HepG2 (cell line): ENCODE results near the gene ZIC2. TPM values are rescaled to one million over a fixed set of nuclear protein-coding genes. Genes with fewer than 3 reads are reported as not detected.

Source experiments
- ATAC-seq: fragments of 200-7000 bp; cut with Tn5 transposase; 3 replicates; pipeline ENCODE4 v1.9.1; 2020; ENCODE audit warnings: mild to moderate bottlenecking, moderate library complexity
- BruUV-seq: library from RNA; stranded (reverse); fragments of 400-500 nt; replicated peaks from 2 replicates; lab custom pipeline; 2021; lab: Mats Ljungman, UMichigan
- CTCF ChIA-PET: fragments of 300-600 bp; formaldehyde crosslinking; extraction: SDS; loops from one replicate; lab custom pipeline; 2021; ENCODE audit warnings: low total read pairs, inconsistent platforms, low intra/inter-chr PET ratio; lab: Yijun Ruan, JAX
- POLR2A ChIA-PET: fragments of 350-600 bp; sonication (Branson Sonifier 250); formaldehyde crosslinking; loops from one replicate; lab custom pipeline; 2020; ENCODE audit warnings: antibody characterized with exemption, inconsistent platforms; lab: Yijun Ruan, JAX
- DNase-seq: peaks from one replicate; pipeline ENCODE4 v3.0.0-alpha.2; 2015; ENCODE audit warnings: low spot score
- FAIRE-seq: peaks from 3 replicates; lab custom pipeline; 2011; peaks lifted over from hg19 to GRCh38; lab: Jason Lieb, UNC
- H2AFZ ChIP-seq: one replicate; pipeline ENCODE4 v1.6.1; 2011; ENCODE audit warnings: low read length, inconsistent platforms
- H3K27ac ChIP-seq: fragments of 300-600 bp; 3 replicates; pipeline ENCODE4 v1.8.0; 2011; ENCODE audit warnings: mixed run types, mild to moderate bottlenecking, mixed read lengths, low read length, inconsistent platforms; ENCODE audit not compliant: insufficient read depth; ENCODE audit errors: extremely low read length
- H3K27me3 ChIP-seq, 2 experiments: fragments of 200-600 bp in 1 of 2; 2 replicates in 1 of 2; 3 replicates in 1 of 2; pipeline versions ENCODE4 v1.6.0 to v1.8.0; 2011; ENCODE audit warnings: low read length in 2 of 2, mild to moderate bottlenecking in 2 of 2, moderate library complexity in 2 of 2, inconsistent platforms in 1 of 2; ENCODE audit not compliant: insufficient read depth in 2 of 2, control insufficient read depth in 1 of 2
- H3K36me3 ChIP-seq, 2 experiments: fragments of 200-600 bp in 1 of 2; replicated peaks in 1 of 2; 2 replicates in 1 of 2; 3 replicates in 1 of 2; pipeline versions ENCODE4 v1.5.1 to v1.8.0; 2011; ENCODE audit warnings: low read length in 2 of 2, inconsistent platforms in 1 of 2; ENCODE audit not compliant: insufficient read depth in 2 of 2, control insufficient read depth in 1 of 2
- H3K4me1 ChIP-seq: 2 replicates; pipeline ENCODE4 v1.5.1; 2012; ENCODE audit warnings: low read length, inconsistent platforms; ENCODE audit not compliant: insufficient read depth
- H3K4me2 ChIP-seq: 2 replicates; pipeline ENCODE4 v1.6.0; 2011; ENCODE audit warnings: low read depth, low read length, inconsistent platforms
- H3K4me3 ChIP-seq, 3 experiments: fragments of 200-600 bp in 1 of 3; sonication (generic), shearing (Covaris generic) in 1 of 3; replicated peaks in 1 of 3; 2 replicates each; pipeline ENCODE4 v1.5.1; 2011 to 2016; ENCODE audit warnings: low read length in 3 of 3, inconsistent platforms in 2 of 3, low read depth in 2 of 3, mild to moderate bottlenecking in 2 of 3, control low read depth in 1 of 3, mixed read lengths in 1 of 3; ENCODE audit not compliant: insufficient read depth in 1 of 3
- H3K79me2 ChIP-seq: one replicate; pipeline ENCODE4 v1.6.1; 2011; ENCODE audit warnings: low read length, inconsistent platforms; ENCODE audit not compliant: insufficient read depth
- H3K9ac ChIP-seq: 2 replicates; pipeline ENCODE4 v1.6.0; 2011; ENCODE audit warnings: mild to moderate bottlenecking, low read depth, low read length, inconsistent platforms; ENCODE audit not compliant: insufficient read depth
- H3K9me3 ChIP-seq: 2 replicates; pipeline ENCODE4 v1.5.1; 2012; ENCODE audit warnings: mild to moderate bottlenecking, low read length
- H4K20me1 ChIP-seq: 2 replicates; pipeline ENCODE4 v1.6.0; 2011; ENCODE audit warnings: inconsistent platforms, mild to moderate bottlenecking, low read length, moderate library complexity; ENCODE audit not compliant: insufficient read depth
- HNRNPK ChIP-seq: fragments of 200-400 bp; formaldehyde crosslinking; IDR thresholded peaks from 2 replicates; pipeline ENCODE4 v1.6.1; 2018; ENCODE audit warnings: low read length, low read depth, moderate library complexity, mild to moderate bottlenecking; ENCODE audit not compliant: poor library complexity, severe bottlenecking
- KAT2B ChIP-seq: fragments of 150-350 bp; IDR thresholded peaks from 2 replicates; pipeline ENCODE4 v1.6.1; 2014; ENCODE audit warnings: low read depth, low read length, borderline replicate concordance
- KDM2A ChIP-seq: sonication (generic); formaldehyde crosslinking; IDR thresholded peaks from 2 replicates; pipeline ENCODE4 v1.4.0; 2020; ENCODE audit warnings: low read depth, missing genetic modification reagents, borderline replicate concordance
- POLR2AphosphoS5 ChIP-seq: IDR thresholded peaks from 2 replicates; pipeline ENCODE4 v1.6.1; 2012; ENCODE audit warnings: low read depth, low read length
- PTBP1 ChIP-seq: fragments of 200-400 bp; formaldehyde crosslinking; IDR thresholded peaks from 2 replicates; pipeline ENCODE4 v1.6.1; 2018; ENCODE audit warnings: low read length, low read depth; ENCODE audit not compliant: poor library complexity, severe bottlenecking
- SPEN ChIP-seq: sonication (generic); formaldehyde crosslinking; IDR thresholded peaks from 2 replicates; pipeline ENCODE4 v1.5.1; 2020; ENCODE audit warnings: low read depth, mild to moderate bottlenecking, missing genetic modification reagents
- ZC3H4 ChIP-seq: sonication (generic); formaldehyde crosslinking; IDR thresholded peaks from 2 replicates; pipeline ENCODE4 v1.4.0; 2020; ENCODE audit warnings: missing genetic modification reagents, borderline replicate concordance
- ZFP82 ChIP-seq: sonication (generic); formaldehyde crosslinking; IDR thresholded peaks from 2 replicates; pipeline ENCODE4 v1.5.1; 2020; ENCODE audit warnings: mild to moderate bottlenecking, missing genetic modification reagents, borderline replicate concordance
- WGBS: methylation state at CpG from one replicate; pipeline ENCODE4 v1.1.6; 2017; ENCODE audit warnings: low lambda C conversion rate; 5-methylcytosine and 5-hydroxymethylcytosine counted together
- in situ Hi-C: cut with HindIII; loops from 2 replicates; pipeline ENCODE4 v1.10.0; 2017; ENCODE audit warnings: low pct_unique_long_range_greater_than_20kb; ENCODE audit not compliant: extremely low pct_ligation_motif_present
- intact Hi-C: fragments of 100-400 bp; cut with micrococcal nuclease; formaldehyde crosslinking; loops from one replicate; pipeline ENCODE4 v1.10.0; 2022; ENCODE audit not compliant: unreplicated experiment
- polyA plus RNA-seq, 8 experiments: library from polyadenylated mRNA; depleted of rRNA in 3 of 8; stranded (reverse) in 7 of 8; unstranded in 1 of 8; fragments of >200 nt; fragmentation: Illumina TruSeq in 4 of 8; extraction: Trizol in 4 of 8; gene quantifications; 2 replicates each; pipeline versions ENCODE4 v1.2.1 to v1.2.3, GENCODE V29; 2011 to 2016; ENCODE audit warnings: low read depth in 4 of 8, missing spikeins in 1 of 8, mixed read lengths in 1 of 8; ENCODE audit not compliant: insufficient read depth in 1 of 8
- total RNA-seq, 5 experiments: library from RNA; depleted of rRNA; stranded (reverse); fragments of >200 nt; fragmentation: Illumina TruSeq; extraction: Trizol; gene quantifications; 2 replicates each; pipeline ENCODE4 v1.2.3, GENCODE V29; 2016; ENCODE audit warnings: low read depth in 1 of 5
- TF ChIP-seq, protein P1 (sequence below): sonication (generic); formaldehyde crosslinking; IDR thresholded peaks from 2 replicates; pipeline ENCODE4 v1.5.0; 2020; ENCODE audit warnings: mild to moderate bottlenecking, missing genetic modification reagents, moderate library complexity
- TF ChIP-seq, protein P2 (sequence below): sonication (generic); formaldehyde crosslinking; IDR thresholded peaks from 2 replicates; pipeline ENCODE4 v1.5.0; 2020; ENCODE audit warnings: mild to moderate bottlenecking, missing genetic modification reagents, borderline replicate concordance
- TF ChIP-seq, protein P3 (sequence below): sonication (generic); formaldehyde crosslinking; IDR thresholded peaks from 2 replicates; pipeline ENCODE4 v1.5.0; 2020; ENCODE audit warnings: missing genetic modification reagents

Gene ZIC2
- total and polyA plus RNA-seq, 2 of the 13 experiments (the other 11 are each of a cell fraction or from before 2014, with no cell fraction given): 0.13 TPM; not detected in 1

DNA sequence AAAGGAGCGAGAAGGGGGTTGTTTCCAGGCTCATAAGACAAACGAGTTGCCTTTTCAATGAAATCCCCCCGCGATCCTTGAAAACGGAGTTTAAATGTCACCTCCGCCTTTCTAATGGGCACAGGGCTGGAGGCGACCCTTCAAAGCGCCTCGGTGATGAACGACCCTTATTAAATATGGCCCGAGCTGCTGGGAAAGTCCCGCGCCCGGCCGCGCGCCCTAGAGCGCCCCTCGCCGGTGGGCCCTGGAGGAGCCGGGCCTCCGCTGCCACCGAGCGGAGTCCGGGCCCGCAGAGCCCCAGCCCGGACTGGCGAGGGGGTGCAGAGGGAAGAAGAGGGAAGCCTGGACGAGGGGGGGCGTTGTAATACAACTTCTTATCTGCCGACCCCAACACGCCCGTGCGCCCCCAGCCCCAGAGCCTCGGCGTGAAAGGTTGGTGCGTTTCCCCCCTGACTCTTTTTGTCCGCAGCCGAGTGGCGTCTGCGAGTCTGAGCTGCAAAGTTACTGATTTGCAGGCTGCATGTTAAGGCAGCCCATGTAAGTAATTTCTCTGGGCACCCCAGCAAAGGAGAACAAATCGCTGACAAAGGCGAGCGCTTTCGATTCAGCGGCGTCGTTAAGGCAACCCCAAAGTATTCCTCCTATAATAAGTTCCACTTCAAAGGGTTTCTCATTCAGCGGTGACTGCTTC is 21.9 kb upstream of the ZIC2 start:
- H3K79me2 ChIP-seq: no peaks in the 10 kb centered on the region
- H4K20me1 ChIP-seq: no peaks in the 10 kb centered on the region
- peaks cover 5 to 61% of the 10 kb centered on the region in 2 experiments for H3K27me3 ChIP-seq
- no peak overlapping the region for H3K9ac ChIP-seq
- no peaks in the 10 kb centered on the region for H3K9me3 ChIP-seq
- TF ChIP-seq, protein P1, sequence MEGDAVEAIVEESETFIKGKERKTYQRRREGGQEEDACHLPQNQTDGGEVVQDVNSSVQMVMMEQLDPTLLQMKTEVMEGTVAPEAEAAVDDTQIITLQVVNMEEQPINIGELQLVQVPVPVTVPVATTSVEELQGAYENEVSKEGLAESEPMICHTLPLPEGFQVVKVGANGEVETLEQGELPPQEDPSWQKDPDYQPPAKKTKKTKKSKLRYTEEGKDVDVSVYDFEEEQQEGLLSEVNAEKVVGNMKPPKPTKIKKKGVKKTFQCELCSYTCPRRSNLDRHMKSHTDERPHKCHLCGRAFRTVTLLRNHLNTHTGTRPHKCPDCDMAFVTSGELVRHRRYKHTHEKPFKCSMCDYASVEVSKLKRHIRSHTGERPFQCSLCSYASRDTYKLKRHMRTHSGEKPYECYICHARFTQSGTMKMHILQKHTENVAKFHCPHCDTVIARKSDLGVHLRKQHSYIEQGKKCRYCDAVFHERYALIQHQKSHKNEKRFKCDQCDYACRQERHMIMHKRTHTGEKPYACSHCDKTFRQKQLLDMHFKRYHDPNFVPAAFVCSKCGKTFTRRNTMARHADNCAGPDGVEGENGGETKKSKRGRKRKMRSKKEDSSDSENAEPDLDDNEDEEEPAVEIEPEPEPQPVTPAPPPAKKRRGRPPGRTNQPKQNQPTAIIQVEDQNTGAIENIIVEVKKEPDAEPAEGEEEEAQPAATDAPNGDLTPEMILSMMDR (CRISPR knock-in tag): 0 out of 2 replicates have a peak, but pooled peaks have one; percentile 12
- no peak for TF ChIP-seq ZFP82 (CRISPR knock-in tag)
- no peak for TF ChIP-seq KAT2B
- TF ChIP-seq, all 625 proteins: peak for 1
- in situ Hi-C loops: no loop called here
- intact Hi-C loops: no loop called here
- DNase-seq: no peak
- Histone ChIP-seq H3K27ac (no peak overlapping the region), H3K36me3 (no peaks in the 10 kb centered on the region), H3K4me1 (peaks cover 40% of the 10 kb centered on the region), H3K4me3 (peak overlapping the region; percentile 19 to 50 (median 34); a peak in 3 of 6 replicates), H3K4me2 (peak overlapping the region; percentile 52), H2AFZ (no peak overlapping the region)
- BruUV-seq: no TSS peak
- POLR2A ChIA-PET: no interaction called here
- no peak for ATAC-seq
- WGBS: 54% methylated on average over 13 of the region's 49 CpGs
- CTCF ChIA-PET: no interaction called here
- FAIRE-seq: no peak

DNA sequence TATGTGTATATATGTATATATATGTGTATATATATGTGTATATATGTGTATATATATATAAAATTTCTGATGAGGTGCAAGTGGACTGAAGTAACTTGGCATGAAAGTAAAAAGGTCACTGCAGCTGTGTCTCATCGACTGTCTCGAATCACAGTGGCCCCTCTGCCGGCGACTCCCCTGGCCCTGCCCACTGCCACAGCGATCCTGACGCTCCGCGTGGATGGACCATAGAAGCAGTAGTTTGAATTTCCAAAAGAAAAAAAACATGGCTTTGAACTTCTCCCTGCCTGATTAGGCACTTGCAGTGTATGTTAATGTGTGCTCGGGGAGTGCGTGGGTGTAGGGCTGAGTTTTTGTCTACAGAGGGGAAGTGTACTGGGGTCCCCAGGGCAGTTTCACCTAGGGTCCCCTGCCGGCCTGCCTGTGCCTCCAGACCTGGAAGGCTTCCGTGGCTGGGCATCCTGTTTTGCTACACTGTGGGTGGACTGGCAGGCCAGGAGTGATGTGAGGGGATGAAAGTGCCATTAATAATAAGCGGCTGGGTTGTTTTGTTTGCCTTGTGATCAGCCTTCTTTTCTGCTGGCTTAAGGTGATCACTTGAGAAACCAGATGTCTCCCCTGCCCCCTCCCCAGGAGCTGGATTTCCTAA is 20.8 kb upstream of the ZIC2 start:
- in situ Hi-C loops: no loop called here
- WGBS: 51% methylated on average over 13 of the region's 13 CpGs
- Histone ChIP-seq H3K4me1 (peaks cover 34% of the 10 kb centered on the region), H3K27ac (no peak overlapping the region), H3K36me3 (no peaks in the 10 kb centered on the region), H3K79me2 (no peaks in the 10 kb centered on the region), H3K4me2 (no peak overlapping the region), H4K20me1 (no peaks in the 10 kb centered on the region), H3K4me3 (no peak overlapping the region), H3K9me3 (no peaks in the 10 kb centered on the region), H3K9ac (no peak overlapping the region), H2AFZ (no peak overlapping the region), H3K27me3 (peaks cover 5 to 50% of the 10 kb centered on the region in 2 experiments)
- intact Hi-C loops: no loop called here
- BruUV-seq: no TSS peak
- FAIRE-seq (no peak), DNase-seq (no peak), ATAC-seq (no peak)
- ChIA-PET CTCF (no interaction called here), POLR2A (no interaction called here)
- TF ChIP-seq, protein P2, sequence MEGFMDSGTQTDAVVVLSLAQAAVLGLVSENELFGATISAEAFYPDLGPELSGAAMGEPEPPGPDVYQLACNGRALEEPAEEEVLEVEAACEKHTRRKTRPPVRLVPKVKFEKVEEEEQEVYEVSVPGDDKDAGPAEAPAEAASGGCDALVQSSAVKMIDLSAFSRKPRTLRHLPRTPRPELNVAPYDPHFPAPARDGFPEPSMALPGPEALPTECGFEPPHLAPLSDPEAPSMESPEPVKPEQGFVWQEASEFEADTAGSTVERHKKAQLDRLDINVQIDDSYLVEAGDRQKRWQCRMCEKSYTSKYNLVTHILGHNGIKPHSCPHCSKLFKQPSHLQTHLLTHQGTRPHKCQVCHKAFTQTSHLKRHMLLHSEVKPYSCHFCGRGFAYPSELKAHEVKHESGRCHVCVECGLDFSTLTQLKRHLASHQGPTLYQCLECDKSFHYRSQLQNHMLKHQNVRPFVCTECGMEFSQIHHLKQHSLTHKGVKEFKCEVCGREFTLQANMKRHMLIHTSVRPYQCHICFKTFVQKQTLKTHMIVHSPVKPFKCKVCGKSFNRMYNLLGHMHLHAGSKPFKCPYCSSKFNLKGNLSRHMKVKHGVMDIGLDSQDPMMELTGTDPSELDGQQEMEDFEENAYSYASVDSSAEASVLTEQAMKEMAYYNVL (CRISPR knock-in tag): no peak
- TF ChIP-seq PTBP1: no peak
- TF ChIP-seq, protein P3, sequence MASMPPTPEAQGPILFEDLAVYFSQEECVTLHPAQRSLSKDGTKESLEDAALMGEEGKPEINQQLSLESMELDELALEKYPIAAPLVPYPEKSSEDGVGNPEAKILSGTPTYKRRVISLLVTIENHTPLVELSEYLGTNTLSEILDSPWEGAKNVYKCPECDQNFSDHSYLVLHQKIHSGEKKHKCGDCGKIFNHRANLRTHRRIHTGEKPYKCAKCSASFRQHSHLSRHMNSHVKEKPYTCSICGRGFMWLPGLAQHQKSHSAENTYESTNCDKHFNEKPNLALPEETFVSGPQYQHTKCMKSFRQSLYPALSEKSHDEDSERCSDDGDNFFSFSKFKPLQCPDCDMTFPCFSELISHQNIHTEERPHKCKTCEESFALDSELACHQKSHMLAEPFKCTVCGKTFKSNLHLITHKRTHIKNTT: no peak
- no peak for TF ChIP-seq SPEN (CRISPR knock-in tag)
- TF ChIP-seq KDM2A (CRISPR knock-in tag): no peak
- TF ChIP-seq HNRNPK: no peak
- TF ChIP-seq ZC3H4 (CRISPR knock-in tag): no peak
- no peak for TF ChIP-seq POLR2AphosphoS5
